DMS114 treated with DMSO at 0.1 percent for 48 hours (cell line): Measurements from ENCODE around the gene JSRP1.

Source experiments
- DNase-seq: peaks from one replicate; lab custom pipeline; 2025; ENCODE audit not compliant: unreplicated experiment; lab: John Stamatoyannopoulos, UW

The JSRP1 gene

GRCh38 chr19:2246801-2247361 lies 9.3 kb downstream of the JSRP1 start:
- DNase-seq: no peak

DNA sequence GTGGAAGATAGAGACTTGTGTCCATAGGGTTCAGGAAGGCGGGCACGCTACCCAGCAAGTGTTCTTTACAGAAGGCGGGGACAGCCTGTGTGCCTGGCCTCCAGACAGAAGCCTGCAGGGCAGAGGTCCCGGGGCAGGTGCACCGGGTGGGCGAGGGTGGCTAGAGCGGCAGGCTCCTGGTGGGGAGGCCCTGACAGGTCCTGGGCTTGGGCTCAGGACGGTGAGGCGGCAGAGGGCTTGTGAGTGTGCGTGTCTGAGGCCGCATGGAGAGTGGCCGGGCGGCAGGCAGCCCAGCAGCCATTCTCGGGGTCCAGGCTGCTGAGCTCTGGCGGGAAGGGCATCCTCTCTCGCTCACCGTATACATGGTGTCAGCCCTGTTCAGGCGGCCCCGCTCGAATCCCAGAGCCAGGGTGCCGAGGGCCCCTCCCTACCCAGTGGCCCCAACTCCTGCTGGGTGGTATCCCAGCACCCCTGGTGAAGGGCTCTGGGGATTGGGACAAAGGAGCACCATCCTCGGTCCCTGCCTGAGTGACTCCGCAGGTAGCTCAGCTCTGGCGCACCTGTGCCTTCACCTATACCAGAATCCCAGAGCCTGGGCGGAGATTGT lies 10.1 kb downstream of the JSRP1 start:
- no peak for DNase-seq

- DNase-seq: no peak
These were observed 10.9 kb downstream of the JSRP1 start for GRCh38 chr19:2245273-2245672.

DNA sequence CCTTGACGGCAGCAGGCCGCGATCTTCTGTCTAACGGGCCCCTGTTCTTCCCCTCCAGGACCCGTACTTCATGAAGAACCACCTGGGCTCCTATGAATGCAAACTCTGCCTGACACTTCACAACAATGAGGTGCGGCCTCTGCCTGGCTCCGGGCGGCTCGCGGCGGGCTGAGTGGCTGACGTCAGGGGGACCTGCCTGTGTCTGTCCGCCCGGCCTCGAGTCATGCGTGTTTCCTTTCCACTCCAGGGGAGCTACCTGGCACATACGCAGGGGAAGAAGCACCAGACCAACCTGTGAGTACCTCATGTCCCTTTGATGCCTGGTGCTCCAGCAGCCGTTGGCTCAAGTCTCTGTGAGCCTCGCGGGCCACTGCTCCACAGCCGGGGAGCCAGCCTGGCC lies 11.7 kb downstream of the JSRP1 start:
- DNase-seq: no peak

- no peak for DNase-seq
These were observed 12.1 kb downstream of the JSRP1 start for GRCh38 chr19:2244125-2244411.

- DNase-seq: no peak
These were observed 12.7 kb downstream of the JSRP1 start for GRCh38 chr19:2243274-2244124.

- DNase-seq: no peak
These were observed 13.4 kb downstream of the JSRP1 start for GRCh38 chr19:2242816-2243215.

- no peak for DNase-seq
These were observed 14.1 kb downstream of the JSRP1 start for GRCh38 chr19:2242092-2242537.

DNA sequence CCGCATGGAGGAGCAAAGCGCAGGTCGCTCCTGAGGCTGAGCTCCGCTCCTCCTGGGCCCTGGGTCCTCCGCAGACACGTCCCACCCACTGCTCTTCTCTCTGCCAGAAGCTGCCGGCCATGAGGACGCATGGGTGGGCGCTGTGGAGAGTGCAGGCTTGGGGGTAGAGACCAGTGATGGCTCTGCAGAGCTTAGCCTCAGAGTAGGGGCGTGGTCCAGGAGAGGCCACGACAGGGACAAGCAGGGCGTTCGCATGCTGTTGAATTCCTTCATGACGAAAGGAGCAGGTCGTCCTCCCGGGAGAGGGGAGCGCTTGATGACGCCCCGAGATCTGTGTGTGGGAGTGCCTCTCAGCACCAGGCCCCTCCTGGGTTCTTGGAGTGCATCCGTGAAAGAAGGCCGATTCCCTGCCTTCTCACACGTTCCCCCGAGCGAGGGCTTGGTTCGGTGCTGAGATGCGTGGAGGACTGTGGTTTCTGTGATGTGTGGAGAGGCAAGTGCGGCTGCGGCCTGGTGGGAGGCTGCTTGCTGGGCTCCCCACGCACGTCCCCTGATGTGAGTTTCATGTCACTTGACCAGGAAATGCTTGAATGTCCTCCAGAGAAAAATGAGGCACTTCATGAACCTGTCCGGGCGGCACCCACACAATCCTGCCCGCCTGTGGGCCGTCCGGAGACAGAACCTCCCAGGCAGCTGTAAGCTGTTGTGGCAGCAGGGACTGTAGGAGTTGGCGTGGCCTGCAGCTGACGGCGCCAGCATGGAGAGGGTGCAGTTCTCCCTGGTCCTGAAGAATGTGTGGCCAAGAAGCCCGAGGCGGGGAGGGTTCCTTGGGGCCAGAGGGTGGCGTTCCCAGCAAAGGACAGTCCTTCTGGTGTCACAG lies 15.1 kb downstream of the JSRP1 start:
- DNase-seq: no peak

DNA sequence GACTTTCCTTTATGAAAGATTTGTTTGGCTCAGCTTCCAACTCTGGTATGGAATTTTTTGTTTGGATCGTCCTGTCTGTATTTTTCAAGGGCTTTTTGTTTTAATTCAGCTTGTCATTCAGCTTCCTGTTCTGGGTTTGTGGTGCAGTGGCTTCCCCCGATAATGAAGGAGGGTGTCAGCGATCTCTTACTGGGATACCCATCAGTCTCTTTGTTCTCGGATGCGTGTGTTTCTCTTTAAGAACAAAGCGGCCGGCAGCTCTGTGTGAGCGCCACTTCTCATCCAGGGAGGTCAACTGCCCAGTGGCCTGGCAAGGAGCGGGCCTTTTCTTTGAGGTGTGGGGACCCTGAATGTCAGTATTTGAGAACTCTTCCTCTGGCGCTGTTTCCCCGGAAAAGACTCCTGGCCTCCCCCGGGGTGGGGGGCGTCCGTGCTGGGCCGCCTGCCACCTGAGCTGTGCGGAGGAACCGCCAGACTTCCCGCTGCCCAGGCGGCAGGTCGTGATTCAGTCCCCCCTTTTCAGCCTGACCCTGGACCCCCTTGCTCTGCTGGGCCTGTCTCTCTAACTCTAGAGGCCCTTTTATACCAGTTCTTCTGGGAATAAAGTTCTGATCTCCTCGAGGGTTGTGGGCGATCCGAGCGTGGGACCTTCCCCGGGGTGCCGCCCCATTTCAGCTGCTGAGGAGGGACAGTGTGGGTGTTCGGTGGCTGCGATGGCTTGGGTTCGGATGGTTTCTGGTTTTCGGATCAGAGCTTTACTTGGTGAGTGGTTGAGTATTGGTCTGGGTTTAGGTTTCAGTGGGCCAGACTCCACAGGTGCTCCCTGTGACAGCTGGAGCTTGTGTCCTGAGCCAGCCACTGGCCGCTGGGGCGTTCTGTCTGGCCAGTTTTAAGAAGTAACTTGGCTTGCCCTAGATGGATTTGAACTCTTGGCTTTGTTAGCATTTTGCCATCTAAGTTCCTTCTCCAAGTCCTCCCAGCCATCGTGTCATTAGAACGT lies 16.1 kb downstream of the JSRP1 start:
- no peak for DNase-seq

- DNase-seq: no peak
These were observed 17.0 kb downstream of the JSRP1 start for GRCh38 chr19:2239173-2239572.

DNA sequence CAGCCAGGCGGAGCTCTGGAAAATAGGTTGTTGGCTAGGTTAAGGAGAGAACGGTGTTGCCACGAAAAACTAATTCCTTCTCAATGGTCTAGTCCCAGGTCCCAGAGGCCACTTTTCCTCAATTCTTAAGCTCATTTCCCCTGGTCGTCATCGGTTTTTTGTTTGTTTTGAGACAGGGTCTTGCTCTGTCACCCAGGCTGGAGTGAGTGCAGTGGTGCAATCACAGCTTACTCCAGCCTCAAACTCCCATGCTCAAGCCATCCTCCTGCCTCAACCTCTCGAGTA lies 18.4 kb downstream of the JSRP1 start:
- DNase-seq: no peak

DNA sequence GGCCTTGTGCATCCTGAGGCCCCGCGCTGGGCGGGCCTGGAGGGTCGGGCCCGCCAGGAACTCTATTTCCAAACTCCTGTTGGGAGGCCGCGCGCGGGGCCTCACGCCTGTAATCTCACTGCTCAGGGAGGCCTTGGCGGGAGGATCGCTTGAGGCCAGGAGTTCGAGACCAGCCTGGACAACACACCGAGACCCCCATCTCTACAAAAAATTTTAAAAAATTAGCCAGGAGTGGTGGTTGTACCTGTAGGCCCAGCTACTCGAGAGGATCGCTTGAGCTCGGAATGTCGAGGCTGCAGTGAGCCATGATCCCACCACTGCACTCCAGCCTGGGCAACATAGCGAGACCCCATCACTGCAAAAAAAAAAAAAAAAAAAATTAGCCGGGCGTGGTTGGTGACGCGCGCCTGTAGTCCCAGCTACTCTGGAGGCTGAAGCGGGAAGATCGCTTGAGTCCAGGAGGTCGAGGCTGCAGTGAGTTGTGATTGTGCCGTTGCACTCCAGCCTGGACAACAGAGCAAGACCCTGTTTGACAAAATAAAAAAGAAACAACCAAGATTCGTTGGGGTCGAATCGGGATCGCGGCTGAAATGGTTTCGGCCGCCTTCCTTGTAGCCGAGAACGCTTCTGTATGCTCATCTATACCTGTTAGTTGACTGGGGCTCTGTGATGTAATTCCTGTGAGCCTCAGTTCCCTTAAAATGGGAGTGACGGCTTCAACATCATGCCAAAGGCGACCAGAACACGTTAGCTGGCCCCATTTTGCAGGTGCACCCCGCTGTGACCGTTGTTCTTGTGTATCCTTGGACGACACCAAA lies 19.0 kb downstream of the JSRP1 start:
- DNase-seq: no peak

GRCh38 chr19:2236314-2237050 lies 19.7 kb downstream of the JSRP1 start, which contains the start of the genes PLEKHJ1 and SF3A2:
PLEKHJ1 (minus strand) TSS chr19:2236329; CDS start chr19:2236248, 81 bp downstream.
SF3A2 (plus strand) TSS chr19:2236824; CDS start chr19:2243419, 6,595 bp downstream.
- peak; percentile 83 for DNase-seq

DNA sequence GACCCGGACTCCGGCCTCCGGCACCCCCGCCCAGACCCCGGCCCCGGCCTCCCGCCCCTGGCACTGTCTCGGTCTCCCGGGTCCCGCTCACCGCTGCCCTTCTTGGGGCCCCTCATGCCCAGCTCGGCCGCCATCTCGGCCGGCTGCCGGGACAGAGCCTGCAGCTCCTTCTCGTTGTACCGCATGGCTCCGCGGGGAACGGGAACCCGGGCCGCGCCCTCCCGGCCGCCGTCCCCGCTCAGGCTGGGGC lies 20.2 kb downstream of the JSRP1 start:
- no peak for DNase-seq

GRCh38 chr19:2235381-2236063 lies 20.7 kb downstream of the JSRP1 start:
- no peak for DNase-seq

- no peak for DNase-seq
These were observed 21.2 kb downstream of the JSRP1 start for GRCh38 chr19:2234996-2235380.

- no peak for DNase-seq
These were observed 22.5 kb downstream of the JSRP1 start for GRCh38 chr19:2233601-2234280.
